H1 (cell line): ENCODE data around the gene POLR2H. TPM values are rescaled to one million over a fixed set of nuclear protein-coding genes. Genes with fewer than 3 reads are reported as not detected.
A peak's percentile ranks its signal among the peaks of the same experiment; 100 is the strongest.

ENCODE experiments used
- CTCF ChIA-PET: fragments of 300-600 bp; sonication (Branson Sonifier 250); formaldehyde crosslinking; loops from one replicate; lab custom pipeline; 2021; ENCODE audit not compliant: partially characterized antibody; lab: Charles Lee
- POLR2A ChIA-PET: fragments of 300-600 bp; sonication (Branson Sonifier 250); formaldehyde crosslinking; loops from one replicate; lab custom pipeline; 2021; ENCODE audit warnings: inconsistent platforms; ENCODE audit not compliant: partially characterized antibody; lab: Charles Lee
- DNase-seq, 2 experiments: peaks; one replicate each; pipeline versions ENCODE4 v3.0.0 to v3.0.0-alpha.2; 2010 to 2022; ENCODE audit warnings: low spot score in 2 of 2, low read depth in 1 of 2, mixed read lengths in 1 of 2
- FAIRE-seq: peaks from 2 replicates; lab custom pipeline; 2011; peaks lifted over from hg19 to GRCh38; lab: Jason Lieb, UNC
- H2AFZ ChIP-seq: 2 replicates; pipeline ENCODE4 v1.8.1; 2012; ENCODE audit warnings: low read length, inconsistent platforms
- H2AK5ac ChIP-seq: 2 replicates; pipeline ENCODE4 v1.6.1; 2013; ENCODE audit warnings: low read depth, low read length
- H2BK120ac ChIP-seq: replicated peaks from 2 replicates; pipeline ENCODE3; 2013; ENCODE audit warnings: low read depth, low read length, inconsistent platforms
- H2BK12ac ChIP-seq: 2 replicates; pipeline ENCODE4 v1.6.1; 2013; ENCODE audit warnings: low read depth, low read length
- H2BK15ac ChIP-seq: 2 replicates; pipeline ENCODE4 v1.6.1; 2013; ENCODE audit warnings: low read length
- H2BK20ac ChIP-seq: 2 replicates; pipeline ENCODE4 v1.6.1; 2013; ENCODE audit warnings: low read length
- H2BK5ac ChIP-seq: 2 replicates; pipeline ENCODE4 v1.6.1; 2013; ENCODE audit warnings: low read depth, low read length
- H3K14ac ChIP-seq: 2 replicates; pipeline ENCODE4 v1.6.1; 2013; ENCODE audit warnings: inconsistent platforms; ENCODE audit not compliant: insufficient read length
- H3K18ac ChIP-seq: 2 replicates; pipeline ENCODE4 v1.6.1; 2013; ENCODE audit warnings: low read length; ENCODE audit errors: extremely low read depth
- H3K23ac ChIP-seq: 2 replicates; pipeline ENCODE4 v1.6.1; 2013; ENCODE audit warnings: inconsistent platforms; ENCODE audit not compliant: insufficient read length
- H3K23me2 ChIP-seq: 2 replicates; pipeline ENCODE4 v1.6.1; 2013; ENCODE audit warnings: low read depth, low read length
- H3K27ac ChIP-seq: 2 replicates; pipeline ENCODE4 v1.6.1; 2011; ENCODE audit warnings: low read depth, low read length, inconsistent platforms
- H3K27me3 ChIP-seq, 4 experiments: replicated peaks in 1 of 4; 1 replicate in 1 of 4; 2 replicates in 3 of 4; pipeline versions ENCODE4 v1.6.1 to v1.8.1; 2011 to 2013; ENCODE audit warnings: low read length in 3 of 4, mild to moderate bottlenecking in 3 of 4, inconsistent platforms in 2 of 4, mixed read lengths in 2 of 4, moderate library complexity in 1 of 4; ENCODE audit not compliant: control insufficient read depth in 3 of 4, insufficient read depth in 3 of 4; ENCODE audit errors: extremely low read depth in 1 of 4
- H3K36me3 ChIP-seq, 4 experiments: 2 replicates each; pipeline versions ENCODE4 v1.6.1 to v1.8.1; 2011 to 2013; ENCODE audit warnings: mild to moderate bottlenecking in 4 of 4, low read length in 3 of 4, moderate library complexity in 2 of 4, control low read depth in 1 of 4, inconsistent platforms in 1 of 4; ENCODE audit not compliant: insufficient read depth in 4 of 4, control insufficient read depth in 2 of 4
- H3K4ac ChIP-seq: replicated peaks from 2 replicates; pipeline ENCODE3; 2013; ENCODE audit warnings: low read length, low read depth, mixed read lengths, inconsistent platforms; ENCODE audit not compliant: insufficient read length
- H3K4me1 ChIP-seq, 4 experiments: replicated peaks in 1 of 4; 1 replicate in 1 of 4; 2 replicates in 3 of 4; pipeline versions ENCODE4 v1.6.1 to v1.8.1; 2011 to 2013; ENCODE audit warnings: low read length in 3 of 4, inconsistent platforms in 2 of 4, mixed read lengths in 1 of 4; ENCODE audit not compliant: insufficient read depth in 4 of 4, control insufficient read depth in 3 of 4
- H3K4me2 ChIP-seq, 2 experiments: 2 replicates each; pipeline versions ENCODE4 v1.6.1 to v1.8.1; 2011 to 2013; ENCODE audit warnings: low read depth in 2 of 2, low read length in 2 of 2, control low read depth in 1 of 2, inconsistent platforms in 1 of 2, mild to moderate bottlenecking in 1 of 2; ENCODE audit not compliant: insufficient read depth in 1 of 2
- H3K4me3 ChIP-seq, 4 experiments: fragments of 200-600, 300-600 bp in 1 of 4; sonication (generic), shearing (Covaris generic), sonication (Bioruptor Twin) in 1 of 4; 2 replicates each; pipeline versions ENCODE4 v1.5.1 to v1.8.1; 2011 to 2016; ENCODE audit warnings: low read length in 4 of 4, low read depth in 3 of 4, control low read depth in 2 of 4, inconsistent platforms in 2 of 4, mild to moderate bottlenecking in 2 of 4, mixed read lengths in 1 of 4, moderate library complexity in 1 of 4; ENCODE audit not compliant: insufficient read depth in 2 of 4; ENCODE audit errors: extremely low read depth in 1 of 4
- H3K56ac ChIP-seq: replicated peaks from 2 replicates; pipeline ENCODE3; 2013; ENCODE audit warnings: low read depth, mild to moderate bottlenecking, mixed read lengths, low read length, inconsistent platforms; ENCODE audit not compliant: insufficient read length
- H3K79me1 ChIP-seq: 2 replicates; pipeline ENCODE4 v1.6.1; 2013; ENCODE audit warnings: low read depth, low read length, control low read depth
- H3K79me2 ChIP-seq, 2 experiments: 2 replicates each; pipeline versions ENCODE4 v1.6.1 to v1.8.1; 2012 to 2013; ENCODE audit warnings: low read length in 2 of 2, mild to moderate bottlenecking in 2 of 2, inconsistent platforms in 1 of 2; ENCODE audit not compliant: insufficient read depth in 2 of 2, control insufficient read depth in 1 of 2
- H3K9ac ChIP-seq, 4 experiments: replicated peaks in 1 of 4; 1 replicate in 1 of 4; 2 replicates in 3 of 4; pipeline versions ENCODE4 v1.6.1 to v1.8.1; 2011 to 2013; ENCODE audit warnings: low read depth in 3 of 4, low read length in 3 of 4, control low read depth in 2 of 4, mild to moderate bottlenecking in 2 of 4, moderate library complexity in 2 of 4, inconsistent platforms in 1 of 4; ENCODE audit errors: extremely low read depth in 1 of 4
- H3K9me3 ChIP-seq, 2 experiments: 2 replicates each; pipeline versions ENCODE4 v1.6.1 to v1.8.1; 2012 to 2013; ENCODE audit warnings: mild to moderate bottlenecking in 2 of 2, moderate library complexity in 2 of 2, control low read depth in 1 of 2, inconsistent platforms in 1 of 2, low read depth in 1 of 2, low read length in 1 of 2, mixed read lengths in 1 of 2; ENCODE audit not compliant: insufficient read depth in 2 of 2
- H4K20me1 ChIP-seq, 2 experiments: replicated peaks in 1 of 2; 2 replicates each; pipeline versions ENCODE3 to v1.8.1; 2011 to 2013; ENCODE audit warnings: inconsistent platforms in 2 of 2, low read length in 2 of 2, mild to moderate bottlenecking in 1 of 2; ENCODE audit not compliant: insufficient read depth in 2 of 2, control insufficient read depth in 1 of 2
- H4K5ac ChIP-seq: 2 replicates; pipeline ENCODE4 v1.6.1; 2013; ENCODE audit warnings: low read length, low read depth, mixed read lengths, inconsistent platforms; ENCODE audit not compliant: insufficient read length
- H4K8ac ChIP-seq: 2 replicates; pipeline ENCODE4 v1.8.0; 2013; ENCODE audit warnings: mild to moderate bottlenecking, moderate library complexity, low read length, inconsistent platforms; ENCODE audit not compliant: insufficient read depth; ENCODE audit errors: extremely low read depth
- H4K91ac ChIP-seq: replicated peaks from 2 replicates; pipeline ENCODE3; 2013; ENCODE audit warnings: low read length, mixed read lengths, inconsistent platforms; ENCODE audit not compliant: insufficient read length
- HDAC6 ChIP-seq: IDR thresholded peaks from one replicate; pipeline ENCODE4 v1.7.1; 2012; ENCODE audit warnings: low read depth, mild to moderate bottlenecking, inconsistent platforms, low read length, moderate library complexity
- WGBS, 2 experiments: shearing (Covaris generic) in 1 of 2; methylation state at CpG; one replicate each; pipeline versions ENCODE4 v1.1.6 to v1.1.7; 2013 to 2015; ENCODE audit warnings: low lambda C conversion rate in 2 of 2, mixed read lengths in 2 of 2, inconsistent platforms in 1 of 2, low coverage in 1 of 2, missing lambda C conversion rate in 1 of 2; ENCODE audit not compliant: insufficient replicate concordance in 2 of 2, insufficient coverage in 1 of 2, insufficient read length in 1 of 2; ENCODE audit errors: extremely low coverage in 1 of 2, missing lambda C conversion rate in 1 of 2; 5-methylcytosine and 5-hydroxymethylcytosine counted together
- polyA plus RNA-seq, 7 experiments: library from polyadenylated mRNA; depleted of rRNA in 3 of 7; stranded (reverse) in 5 of 7; unstranded in 2 of 7; fragments of >200 nt in 5 of 7; fragments of 200-250 nt in 2 of 7; gene quantifications; 1 replicate in 5 of 7; 2 replicates in 1 of 7; 4 replicates in 1 of 7; pipeline versions ENCODE4 v1.2.1 to v1.2.3, GENCODE V29; 2011 to 2013; ENCODE audit warnings: missing spikeins in 2 of 7, mixed read lengths in 2 of 7
- total RNA-seq: library from RNA; stranded (reverse); fragmentation: NEBNext Ultra II Directional; extraction: Animal tissue kit (Norgen Biotek cat#: 25700); gene quantifications from 2 replicates; pipeline ENCODE4 v1.2.1, GENCODE V29; 2021

Gene POLR2H
- total and polyA plus RNA-seq, 2 of the 8 experiments (the other 6 are each of a cell fraction or from before 2014, with no cell fraction given), result 113 to 335 TPM

DNA sequence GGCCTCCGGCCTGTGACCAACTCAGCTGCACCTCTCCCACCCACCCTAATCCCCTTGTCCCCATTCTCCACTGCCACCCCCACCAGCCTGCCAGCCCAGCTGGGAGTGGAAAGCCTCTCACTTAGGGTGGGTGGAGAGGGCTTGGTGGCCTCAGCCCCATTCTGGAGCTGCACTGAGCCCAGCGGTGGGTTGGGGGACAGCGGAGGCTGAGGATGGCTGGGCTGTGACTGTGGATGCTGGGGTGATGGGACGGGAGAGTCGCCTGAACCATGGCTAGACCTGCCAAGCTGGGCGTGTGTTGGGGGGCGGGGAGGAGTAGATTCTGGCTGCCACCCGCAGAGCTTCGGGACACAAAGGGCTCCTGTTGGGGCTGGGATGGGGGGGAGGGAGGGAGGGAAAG, 1.9 kb upstream of the POLR2H start:
- H3K18ac ChIP-seq, result no peak overlapping the region; the same call in 1 of the 2 replicates
- H3K79me1 ChIP-seq, result 0 out of 2 replicates have a peak, but pooled peaks cover under 1% of the 10 kb centered on the region
- peaks cover 0 to 8% (median 3%) of the 10 kb centered on the region in 4 experiments; a peak in 3 of 7 replicates for H3K27me3 ChIP-seq
- DNase-seq (no peak), FAIRE-seq (no peak)
- H3K79me2 ChIP-seq, result peaks cover 0 to 10% of the 10 kb centered on the region in 2 experiments; a peak in 2 of 4 replicates
- no peak overlapping the region for H2BK5ac ChIP-seq
- H3K4ac ChIP-seq, result no peak overlapping the region
- 34% methylated on average over 9 of the region's 9 CpGs; no CpG with 5 or more reads in 1 of the 2 experiments for whole genome bisulfite sequencing, 2 experiments
- peak overlapping the region; percentile 75 for H4K91ac ChIP-seq
- no peak overlapping the region for H2BK12ac ChIP-seq
- POLR2A ChIA-PET, result interaction anchor here (0.9 to 5.2 kb wide), 10 partner anchors 9 to 180 kb away, joined by 3 to 32 read pairs (median 5); no protein-coding TSS in a partner anchor
- H3K56ac ChIP-seq, result no peak overlapping the region
- H3K36me3 ChIP-seq, result peaks cover 4 to 28% (median 19%) of the 10 kb centered on the region in 4 experiments; a peak in 5 of 8 replicates
- TF ChIP-seq HDAC6, result no peak
- CTCF ChIA-PET, result interaction anchor here (0.9 to 7.1 kb wide), 9 partner anchors 11 to 464 kb away, joined by 3 to 47 read pairs (median 4); no protein-coding TSS in a partner anchor
- no peak overlapping the region for H4K5ac ChIP-seq
- H2AFZ ChIP-seq, result no peak overlapping the region
- no peak overlapping the region for H3K9ac ChIP-seq
- H3K23me2 ChIP-seq, result peaks cover 22% of the 10 kb centered on the region
- H3K14ac ChIP-seq, result no peak overlapping the region
- H3K4me1 ChIP-seq, result peaks cover 3 to 20% (median 12%) of the 10 kb centered on the region in 4 experiments
- no peak overlapping the region for H4K8ac ChIP-seq
- H4K20me1 ChIP-seq, result peaks cover 6 to 7% of the 10 kb centered on the region in 2 experiments
- peak overlapping the region in 1 of 4 experiments; percentile 80; a peak in 1 of 8 replicates for H3K4me3 ChIP-seq
- H3K9me3 ChIP-seq, result no peaks in the 10 kb centered on the region
- no peak overlapping the region for H2AK5ac ChIP-seq
- H3K27ac ChIP-seq, result no peak overlapping the region
- H2BK15ac ChIP-seq, result no peak overlapping the region
- peak overlapping the region; percentile 94 to 98 for H3K4me2 ChIP-seq
- H3K23ac ChIP-seq, result no peak overlapping the region
- no peak overlapping the region for H2BK120ac ChIP-seq
- no peak overlapping the region for H2BK20ac ChIP-seq
